Cardiac fibroblast (primary cell): ENCODE results near the gene SYNJ1.
"Not testable (repeated sequence)": the region's sequence is repeated elsewhere in the genome, so short reads cannot be mapped to it uniquely, and the experiment has no call there.

Experiments
- DNase-seq, 2 donors: peaks; one replicate each; pipeline versions ENCODE4 v3.0.0 to v3.0.0-alpha.2; 2010; ENCODE audit warnings: low read depth in 2 of 2
- H3K4me3 ChIP-seq, 2 donors: replicated peaks in 1 of 2; 1 replicate in 1 of 2; 2 replicates in 1 of 2; pipeline ENCODE4 v1.5.1; 2011; ENCODE audit warnings: low read depth in 2 of 2, low read length in 2 of 2, mild to moderate bottlenecking in 2 of 2, moderate library complexity in 1 of 2
- CTCF ChIP-seq: IDR thresholded peaks from one replicate; pipeline ENCODE4 v1.5.1; 2011; ENCODE audit warnings: low read depth, mild to moderate bottlenecking, low read length, inconsistent platforms

The SYNJ1 gene

GRCh38 chr21:32648165-32648564, 79.6 kb downstream of the SYNJ1 start:
- DNase-seq: no peak
- no peak overlapping the region for H3K4me3 ChIP-seq
- TF ChIP-seq CTCF: no peak

GRCh38 chr21:32645261-32646182, 82.3 kb downstream of the SYNJ1 start:
- no peak for TF ChIP-seq CTCF
- no peak overlapping the region for H3K4me3 ChIP-seq
- no peak for DNase-seq

- no peak overlapping the region for H3K4me3 ChIP-seq
- DNase-seq: no peak
- TF ChIP-seq CTCF: no peak
Measured at GRCh38 chr21:32641710-32642698, 85.8 kb downstream of the SYNJ1 start.

GRCh38 chr21:32626621-32627196, 101.1 kb downstream of the SYNJ1 start:
- no peak for TF ChIP-seq CTCF
- no peak overlapping the region for H3K4me3 ChIP-seq
- peak; percentile 64 to 65 for DNase-seq

GRCh38 chr21:32618218-32618617, 109.6 kb downstream of the SYNJ1 start:
- not testable (repeated sequence) for DNase-seq, H3K4me3 ChIP-seq

GRCh38 chr21:32613436-32614043, 114.3 kb downstream of the SYNJ1 start:
- no peak for DNase-seq
- H3K4me3 ChIP-seq: peak overlapping the region; percentile 98
- no peak for TF ChIP-seq CTCF
